Stomach (tissue), 9 donors: Measurements from ENCODE around the gene PLEKHG4B. TPM values are rescaled to one million over a fixed set of nuclear protein-coding genes. Genes with fewer than 3 reads are reported as not detected.
"Not testable (repeated sequence)": the region's sequence is repeated elsewhere in the genome, so short reads cannot be mapped to it uniquely, and the experiment has no call there.

Source experiments
- DNase-seq, 2 donors: peaks; one replicate each; pipeline versions ENCODE4 v3.0.0 to v3.0.0-alpha.2; 2013 to 2019
- H3K27ac ChIP-seq, 5 donors: fragments of 200-600 bp in 4 of 5; sonication (generic) in 4 of 5; one replicate each; pipeline ENCODE4 v1.5.1; 2013 to 2019; ENCODE audit warnings: mild to moderate bottlenecking in 1 of 5, moderate library complexity in 1 of 5
- H3K27me3 ChIP-seq, 3 donors: fragments of 200-600 bp; sonication (generic); one replicate each; pipeline ENCODE4 v1.5.1; 2017 to 2019; ENCODE audit warnings: mixed run types in 1 of 3
- H3K36me3 ChIP-seq, 4 donors: fragments of 200-600 bp; sonication (generic); 1 replicate in 3 of 4; 2 replicates in 1 of 4; pipeline ENCODE4 v1.5.1; 2016 to 2019
- H3K4me1 ChIP-seq, 4 donors: fragments of 200-600 bp; sonication (generic); one replicate each; pipeline ENCODE4 v1.5.1; 2016 to 2019
- H3K4me3 ChIP-seq, 4 donors: fragments of 200-600 bp; sonication (generic) in 3 of 4; one replicate each; pipeline ENCODE4 v1.5.1; 2016 to 2019; ENCODE audit warnings: mild to moderate bottlenecking in 1 of 4
- H3K9me3 ChIP-seq, 4 donors: fragments of 200-600 bp; sonication (generic); one replicate each; pipeline ENCODE4 v1.5.1; 2016 to 2019
- CTCF ChIP-seq, 7 experiments: fragments of 450-650 bp in 4 of 7; fragments of 200-600 bp in 3 of 7; sonication (generic) in 3 of 7; IDR thresholded peaks; one replicate each; pipeline ENCODE4 v1.5.1; 2016 to 2019; ENCODE audit warnings: antibody characterized with exemption in 7 of 7, control low read depth in 2 of 7, mild to moderate bottlenecking in 1 of 7
- EP300 ChIP-seq: sonication (generic); formaldehyde crosslinking; IDR thresholded peaks from one replicate; pipeline ENCODE4 v1.6.1; 2017; ENCODE audit warnings: antibody characterized with exemption
- POLR2A ChIP-seq, 4 donors: fragments of 450-650 bp; IDR thresholded peaks; one replicate each; pipeline ENCODE4 v1.6.1; 2016; ENCODE audit warnings: antibody characterized with exemption in 4 of 4, control low read depth in 2 of 4, mild to moderate bottlenecking in 1 of 4, moderate library complexity in 1 of 4
- POLR2AphosphoS5 ChIP-seq, 3 donors: sonication (generic); formaldehyde crosslinking; IDR thresholded peaks; one replicate each; pipeline ENCODE4 v1.6.1; 2016; ENCODE audit warnings: antibody characterized with exemption in 3 of 3
- WGBS, 5 donors: extraction: QIAGEN DNeasy Blood & Tissue Kit in 3 of 5; methylation state at CpG; one replicate each; pipeline versions ENCODE4 v1.1.5 to v1.1.7; 2013 to 2018; 5-methylcytosine and 5-hydroxymethylcytosine counted together
- intact Hi-C: fragments of 100-400 bp; cut with DNase I; formaldehyde crosslinking; loops from one replicate; pipeline ENCODE4 v1.15.1; 2023; ENCODE audit warnings: low total_unique reads
- polyA plus RNA-seq, 3 donors: library from polyadenylated mRNA; stranded (reverse); fragments of 200-250 nt; gene quantifications; one replicate each; pipeline ENCODE4 v1.2.3, GENCODE V29; 2013
- total RNA-seq, 5 donors: library from RNA; depleted of rRNA; stranded (reverse); fragments of >200 nt; gene quantifications; one replicate each; pipeline versions ENCODE4 v1.1.0 to v1.2.3, GENCODE V29; 2014 to 2016
- donor health status: healthy with polysubstance abuse.
- donor health status: Bipolar disorder and iron deficiency.
- donor health status: healthy.

The PLEKHG4B gene
- total and polyA plus RNA-seq, 8 donors = 0.15 to 4.3 (median 1.8) TPM; not detected in 1

- H3K27me3 ChIP-seq = peaks cover 0 to 48% (median 31%) of the 10 kb centered on the region in 3 donors
- peak overlapping the region in 1 of 5 donors; percentile 46 for H3K27ac ChIP-seq
- DNase-seq = no peak
- intact Hi-C loops = no loop called here
- no peaks in the 10 kb centered on the region for H3K9me3 ChIP-seq
- H3K4me1 ChIP-seq = peaks cover 15 to 25% (median 20%) of the 10 kb centered on the region in 4 donors
- H3K36me3 ChIP-seq = no peaks in the 10 kb centered on the region
- H3K4me3 ChIP-seq = peak overlapping the region; percentile 60 to 75 (median 62)
- WGBS, 5 donors = 16 to 22% (median 17%) methylated on average over 15 to 20 of the region's 20 CpGs
- TF ChIP-seq POLR2A (IDR thresholded peaks at IDR 0.05) = no peak
- no peak for TF ChIP-seq EP300
- TF ChIP-seq POLR2AphosphoS5 (IDR thresholded peaks at IDR 0.05) = no peak
- no peak for TF ChIP-seq CTCF (IDR thresholded peaks at IDR 0.05)
Observed at GRCh38 chr5:54175-54730, 37.7 kb upstream of the PLEKHG4B start.

- intact Hi-C loops = no loop called here
- Histone ChIP-seq H3K4me1 (peaks cover 15 to 25% (median 20%) of the 10 kb centered on the region in 4 donors), H3K9me3 (no peaks in the 10 kb centered on the region), H3K4me3 (no peak overlapping the region), H3K36me3 (no peaks in the 10 kb centered on the region), H3K27ac (no peak overlapping the region), H3K27me3 (peaks cover 0 to 48% (median 31%) of the 10 kb centered on the region in 3 donors)
- 79 to 90% (median 79%) methylated on average over 20 to 28 of the region's 28 CpGs for WGBS, 5 donors
- TF ChIP-seq EP300 = no peak
- no peak for TF ChIP-seq CTCF (IDR thresholded peaks at IDR 0.05)
- TF ChIP-seq POLR2AphosphoS5 (IDR thresholded peaks at IDR 0.05) = no peak
- TF ChIP-seq POLR2A (IDR thresholded peaks at IDR 0.05) = no peak
- no peak for DNase-seq
Observed at GRCh38 chr5:54876-55569, 36.9 kb upstream of the PLEKHG4B start.

- no peak for TF ChIP-seq POLR2AphosphoS5 (IDR thresholded peaks at IDR 0.05)
- no peak for TF ChIP-seq POLR2A (IDR thresholded peaks at IDR 0.05)
- TF ChIP-seq EP300 = no peak
- no peak for TF ChIP-seq CTCF (IDR thresholded peaks at IDR 0.05)
- H3K27me3 ChIP-seq = peaks cover 0 to 38% (median 31%) of the 10 kb centered on the region in 3 donors
- peaks cover 15 to 25% (median 20%) of the 10 kb centered on the region in 4 donors for H3K4me1 ChIP-seq
- H3K9me3 ChIP-seq = no peaks in the 10 kb centered on the region
- peak in 1 of 2 donors; percentile 71 for DNase-seq
- H3K4me3 ChIP-seq = no peak overlapping the region
- intact Hi-C loops = no loop called here
- 66 to 73% (median 70%) methylated on average over 9 of the region's 9 CpGs for WGBS, 5 donors
- no peaks in the 10 kb centered on the region for H3K36me3 ChIP-seq
- no peak overlapping the region for H3K27ac ChIP-seq
Observed at GRCh38 chr5:56561-57290, 35.2 kb upstream of the PLEKHG4B start.

- H3K36me3 ChIP-seq, intact Hi-C loops, DNase-seq, H3K4me1 ChIP-seq, H3K9me3 ChIP-seq, H3K27ac ChIP-seq, H3K4me3 ChIP-seq: not testable (repeated sequence)
- peaks cover 0 to 11% (median 3%) of the 10 kb centered on the region in 3 donors for H3K27me3 ChIP-seq
- 57 to 76% (median 68%) methylated on average over 1 of the region's 1 CpG for WGBS, 5 donors
Observed at GRCh38 chr5:60250-60649, 31.7 kb upstream of the PLEKHG4B start.
